Immature natural killer cell (primary cell): ENCODE measurements around the gene PLA2G4E. TPM values are rescaled to one million over a fixed set of nuclear protein-coding genes. Genes with fewer than 3 reads are reported as not detected.

Experiments
- DNase-seq, 3 donors: peaks; one replicate each; pipeline ENCODE4 v3.0.0; 2022; ENCODE audit warnings: mixed read lengths in 1 of 3
- H3K27ac Mint-ChIP-seq, 6 donors: one replicate each; pipeline ENCODE4 v1.8.0; 2020; ENCODE audit warnings: mixed read lengths in 6 of 6, mild to moderate bottlenecking in 5 of 6, inconsistent platforms in 4 of 6, moderate library complexity in 3 of 6
- H3K27me3 Mint-ChIP-seq, 3 donors: one replicate each; pipeline ENCODE4 v1.8.0; 2020 to 2021; ENCODE audit warnings: low read depth in 3 of 3, mild to moderate bottlenecking in 3 of 3, mixed read lengths in 3 of 3, moderate library complexity in 3 of 3, inconsistent platforms in 1 of 3
- H3K36me3 Mint-ChIP-seq, 3 donors: one replicate each; pipeline ENCODE4 v1.8.0; 2020; ENCODE audit warnings: mixed read lengths in 3 of 3, inconsistent platforms in 2 of 3, mild to moderate bottlenecking in 2 of 3
- H3K4me1 Mint-ChIP-seq, 2 donors: one replicate each; pipeline ENCODE4 v1.8.0; 2020; ENCODE audit warnings: inconsistent platforms in 2 of 2, mild to moderate bottlenecking in 2 of 2, mixed read lengths in 2 of 2, moderate library complexity in 1 of 2
- H3K4me3 Mint-ChIP-seq, 5 donors: one replicate each; pipeline ENCODE4 v1.8.0; 2020; ENCODE audit warnings: mild to moderate bottlenecking in 5 of 5, mixed read lengths in 5 of 5, inconsistent platforms in 3 of 5, moderate library complexity in 3 of 5
- H3K9me3 Mint-ChIP-seq, 6 donors: one replicate each; pipeline ENCODE4 v1.8.0; 2020; ENCODE audit warnings: mild to moderate bottlenecking in 6 of 6, mixed read lengths in 6 of 6, inconsistent platforms in 4 of 6, moderate library complexity in 3 of 6
- polyA plus RNA-seq, 3 donors: library from polyadenylated mRNA; unstranded; fragments of 300-500 nt; fragmentation: Illumina TruSeq; gene quantifications; one replicate each; pipeline ENCODE4 v1.2.3, GENCODE V29; 2021

PLA2G4E gene
- polyA plus RNA-seq, 3 donors from 2014 or later = not detected

DNA sequence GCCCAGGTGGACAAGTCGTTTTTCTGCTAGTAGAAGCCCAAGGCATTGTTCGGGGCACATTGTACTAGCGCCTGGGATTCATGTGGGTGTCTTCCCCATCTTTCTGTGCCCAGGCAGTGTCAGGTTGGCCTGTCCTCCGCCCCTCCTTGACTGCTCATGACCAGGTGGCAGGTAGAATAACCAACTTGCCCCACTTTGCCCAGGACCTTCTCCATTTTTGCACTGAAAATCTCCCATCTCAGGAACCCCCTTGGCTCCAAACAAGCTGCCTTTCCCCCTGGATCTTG is 39.6 kb upstream of the PLA2G4E start:
- DNase-seq = no peak
- H3K27me3 Mint-ChIP-seq = peaks cover 0 to 16% (median 5%) of the 10 kb centered on the region in 3 donors
- no peak overlapping the region for H3K27ac Mint-ChIP-seq
- no peaks in the 10 kb centered on the region for H3K9me3 Mint-ChIP-seq
- no peaks in the 10 kb centered on the region for H3K36me3 Mint-ChIP-seq
- H3K4me1 Mint-ChIP-seq = peaks cover 5 to 7% of the 10 kb centered on the region in 2 donors
- no peak overlapping the region for H3K4me3 Mint-ChIP-seq

DNA sequence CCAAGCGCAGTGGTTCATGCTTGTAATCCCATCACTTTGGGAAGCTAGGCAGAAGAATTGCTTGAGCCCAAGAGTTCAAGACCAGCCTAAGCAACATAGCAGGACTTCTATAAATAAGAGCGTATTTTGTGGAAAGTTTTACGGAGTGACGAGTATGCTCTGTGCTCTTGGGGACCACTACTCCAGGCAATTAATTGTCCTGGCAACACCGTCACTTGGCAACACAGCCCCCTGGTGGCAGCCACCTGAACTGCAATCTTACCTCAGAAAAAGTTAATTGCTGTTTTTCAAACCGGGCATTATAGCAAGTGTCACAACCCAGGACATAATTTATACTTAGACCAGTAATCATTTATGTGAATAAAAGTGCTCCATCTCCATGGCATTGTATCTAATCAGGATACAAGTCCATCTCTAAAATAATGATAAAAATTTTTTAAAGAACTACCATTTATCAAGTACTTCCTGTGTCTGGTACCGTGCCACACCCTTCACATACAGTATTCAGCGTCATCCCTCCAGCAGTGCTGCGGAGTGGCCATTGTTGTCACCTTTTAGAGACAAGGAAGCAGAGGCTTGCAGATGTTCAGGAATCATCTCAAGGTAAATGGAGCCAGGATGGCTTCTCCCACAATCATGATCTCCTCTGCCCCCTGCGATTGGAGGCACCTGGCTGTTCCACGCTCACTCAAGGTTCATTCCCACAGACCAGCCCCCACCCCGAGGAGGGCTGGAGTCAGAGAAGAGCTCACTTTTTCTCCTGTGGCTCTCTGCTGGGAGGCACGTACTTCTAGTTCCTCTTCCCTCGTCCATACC is 39.0 kb upstream of the PLA2G4E start:
- peak; percentile 39 to 53 (median 46) for DNase-seq
- Mint-ChIP-seq H3K9me3 (no peaks in the 10 kb centered on the region), H3K4me3 (peak overlapping the region in 1 of 5 donors; percentile 22), H3K27ac (no peak overlapping the region), H3K4me1 (peaks cover 5 to 7% of the 10 kb centered on the region in 2 donors), H3K36me3 (no peaks in the 10 kb centered on the region), H3K27me3 (peaks cover 0 to 18% (median 6%) of the 10 kb centered on the region in 3 donors)

DNA sequence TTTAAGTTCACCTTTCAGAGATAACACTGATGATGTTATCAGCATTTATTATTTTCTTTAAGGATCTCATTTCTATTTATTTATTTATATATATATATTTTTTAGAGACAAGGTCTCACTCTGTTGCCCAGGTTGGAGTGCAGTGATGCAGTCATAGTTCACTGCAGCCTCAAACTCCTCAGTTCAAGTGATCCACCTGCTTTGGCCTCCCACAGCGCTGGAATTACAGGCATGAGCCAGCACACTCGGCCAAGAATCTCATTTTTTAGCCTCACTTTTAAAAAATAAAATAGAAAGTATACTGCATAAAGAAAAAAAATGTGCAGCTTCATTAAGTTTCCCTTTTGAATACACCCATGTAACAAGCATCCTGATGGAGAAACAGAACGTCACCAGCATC is 37.9 kb upstream of the PLA2G4E start:
- no peaks in the 10 kb centered on the region for H3K9me3 Mint-ChIP-seq
- DNase-seq = no peak
- peaks cover 0 to 20% (median 11%) of the 10 kb centered on the region in 3 donors for H3K27me3 Mint-ChIP-seq
- no peaks in the 10 kb centered on the region for H3K36me3 Mint-ChIP-seq
- peaks cover 5 to 7% of the 10 kb centered on the region in 2 donors for H3K4me1 Mint-ChIP-seq
- H3K27ac Mint-ChIP-seq = no peak overlapping the region
- H3K4me3 Mint-ChIP-seq = no peak overlapping the region

DNA sequence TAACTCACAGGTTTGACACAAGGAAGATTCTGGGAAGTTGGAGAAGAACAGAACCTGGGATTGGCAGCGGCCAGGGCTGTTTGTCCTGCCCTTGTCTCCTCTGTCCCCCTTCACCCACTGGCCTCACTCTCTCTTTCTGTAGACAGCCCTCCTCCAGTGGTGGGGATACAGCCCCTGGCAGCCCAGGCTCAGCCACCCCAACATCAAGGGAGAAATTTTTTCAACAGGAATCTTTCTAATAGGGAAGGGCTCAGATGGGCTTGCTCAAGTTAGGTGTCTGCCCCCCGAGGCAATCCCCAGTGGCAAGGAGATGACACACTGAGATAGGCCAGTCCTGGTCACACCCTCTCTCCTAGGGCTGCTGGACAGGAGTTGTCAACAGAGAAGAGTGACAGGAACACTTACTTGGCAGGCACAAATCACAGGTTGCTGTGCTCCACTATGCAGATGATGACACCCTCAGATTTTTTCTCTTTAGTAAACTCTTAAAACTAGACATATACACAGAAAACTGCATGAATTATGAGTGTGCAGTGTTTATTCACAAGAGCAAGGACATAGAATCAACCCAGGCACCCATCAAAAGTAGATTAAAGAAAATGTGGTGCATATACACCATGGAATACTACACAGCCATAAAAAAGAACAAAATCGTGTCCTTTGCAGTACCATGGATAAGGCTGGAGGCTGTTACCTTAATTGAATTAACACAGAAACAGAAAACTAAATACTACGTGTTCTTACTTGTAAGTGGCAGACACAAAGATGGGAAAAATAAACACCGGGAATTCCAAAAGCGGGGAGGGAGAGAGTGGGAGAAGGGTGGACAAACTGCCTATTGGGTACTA is 37.2 kb upstream of the PLA2G4E start:
- peaks cover 0 to 21% (median 11%) of the 10 kb centered on the region in 3 donors for H3K27me3 Mint-ChIP-seq
- H3K4me1 Mint-ChIP-seq = peaks cover 5 to 7% of the 10 kb centered on the region in 2 donors
- DNase-seq = no peak
- no peaks in the 10 kb centered on the region for H3K36me3 Mint-ChIP-seq
- H3K4me3 Mint-ChIP-seq = no peak overlapping the region
- H3K9me3 Mint-ChIP-seq = no peaks in the 10 kb centered on the region
- H3K27ac Mint-ChIP-seq = peak overlapping the region in 1 of 6 donors; percentile 54

DNA sequence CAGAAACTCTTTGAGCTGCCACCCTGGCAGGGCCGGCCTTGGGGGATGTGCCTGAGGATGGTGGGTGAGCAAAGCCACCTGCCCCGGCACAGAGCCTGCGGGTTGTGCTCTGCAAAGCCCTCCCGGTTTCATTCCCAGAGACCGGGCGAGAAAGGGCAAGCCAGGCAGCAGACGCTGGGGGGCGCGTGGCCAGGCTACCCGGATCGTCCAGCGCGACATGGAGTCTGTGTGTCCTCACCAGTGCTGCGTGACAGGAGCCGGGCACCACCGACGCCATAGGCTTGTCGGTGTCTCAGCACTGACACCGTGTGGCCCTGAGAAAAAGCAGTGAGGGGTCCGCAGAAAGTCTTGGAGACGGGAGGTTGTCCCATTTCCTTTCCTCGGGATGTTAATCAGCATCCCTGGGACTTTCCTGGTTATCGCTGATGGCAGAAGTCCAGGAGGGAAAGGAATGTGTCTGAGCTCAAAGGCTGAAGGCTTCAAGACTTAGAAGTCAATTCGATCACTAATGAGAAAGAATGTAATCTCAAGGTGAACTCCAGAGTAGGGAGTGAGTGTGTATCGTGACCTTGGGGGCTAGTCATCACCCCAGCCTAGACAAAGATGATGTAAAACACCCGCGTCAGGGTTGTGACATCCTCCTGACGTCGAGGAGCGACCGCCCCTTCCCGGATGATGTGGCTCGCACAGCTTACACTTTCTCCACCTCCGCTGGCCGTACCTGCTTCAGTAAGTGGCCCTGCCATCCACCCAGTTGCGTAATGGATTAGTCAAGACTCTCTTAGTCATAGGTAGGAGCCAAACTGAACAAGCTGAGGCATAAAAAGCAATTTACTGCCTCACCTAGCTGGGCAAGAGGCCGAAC is 36.3 kb upstream of the PLA2G4E start:
- DNase-seq = peak; percentile 17 to 36 (median 30)
- peak overlapping the region in 3 of 6 donors; percentile 45 to 63 (median 58) for H3K27ac Mint-ChIP-seq
- H3K4me3 Mint-ChIP-seq = peak overlapping the region; percentile 37 to 59 (median 42)
- peaks cover 5 to 7% of the 10 kb centered on the region in 2 donors for H3K4me1 Mint-ChIP-seq
- H3K27me3 Mint-ChIP-seq = peaks cover 0 to 23% (median 11%) of the 10 kb centered on the region in 3 donors
- no peaks in the 10 kb centered on the region for H3K36me3 Mint-ChIP-seq
- H3K9me3 Mint-ChIP-seq = no peaks in the 10 kb centered on the region

DNA sequence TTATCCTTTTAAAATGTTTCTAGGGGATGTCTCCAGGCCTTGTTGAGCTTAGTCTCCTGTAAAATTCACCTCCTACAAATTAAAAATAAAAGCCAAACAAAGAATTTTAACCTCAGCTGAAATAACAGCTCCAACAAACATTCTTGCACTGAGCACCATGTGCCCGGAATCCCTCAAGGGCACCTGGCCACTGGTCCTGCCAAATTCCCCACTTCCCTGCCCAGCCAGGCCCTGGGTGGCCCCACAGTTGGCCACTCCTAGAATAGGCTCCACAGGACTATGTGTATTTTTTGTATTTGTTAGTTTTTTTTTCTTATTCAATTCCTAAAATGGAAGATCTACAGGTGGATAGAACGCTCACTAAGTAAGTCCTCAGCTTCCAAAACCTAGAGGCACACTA is 33.1 kb upstream of the PLA2G4E start:
- DNase-seq = no peak
- Mint-ChIP-seq H3K4me3 (no peak overlapping the region), H3K4me1 (peaks cover 2 to 7% of the 10 kb centered on the region in 2 donors), H3K27me3 (peaks cover 5 to 24% (median 13%) of the 10 kb centered on the region in 3 donors), H3K36me3 (no peaks in the 10 kb centered on the region), H3K27ac (no peak overlapping the region), H3K9me3 (no peaks in the 10 kb centered on the region)

DNA sequence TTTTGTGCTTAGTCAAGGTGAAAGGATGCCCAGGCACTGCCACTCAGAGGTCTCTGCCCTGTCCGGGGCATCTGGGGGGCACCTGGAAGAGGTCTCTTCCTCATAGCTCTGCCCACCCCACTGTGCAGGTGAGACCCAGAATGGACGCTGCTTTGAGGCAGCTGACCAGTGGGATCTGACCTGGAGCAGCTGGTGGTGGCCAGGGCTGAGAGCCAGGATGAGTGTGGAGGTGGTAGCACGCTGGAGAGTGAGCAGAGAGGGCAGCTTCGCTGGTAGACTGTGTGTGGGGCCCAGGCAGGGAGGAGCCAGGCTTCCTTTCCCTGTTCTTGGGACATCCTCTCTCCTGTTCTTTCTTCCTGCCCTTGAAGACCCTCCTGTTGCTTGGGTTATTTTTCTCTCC is 32.2 kb upstream of the PLA2G4E start:
- peaks cover 2 to 7% of the 10 kb centered on the region in 2 donors for H3K4me1 Mint-ChIP-seq
- no peaks in the 10 kb centered on the region for H3K36me3 Mint-ChIP-seq
- DNase-seq = no peak
- H3K4me3 Mint-ChIP-seq = no peak overlapping the region
- peaks cover 5 to 22% (median 13%) of the 10 kb centered on the region in 3 donors for H3K27me3 Mint-ChIP-seq
- no peak overlapping the region for H3K27ac Mint-ChIP-seq
- H3K9me3 Mint-ChIP-seq = no peaks in the 10 kb centered on the region

DNA sequence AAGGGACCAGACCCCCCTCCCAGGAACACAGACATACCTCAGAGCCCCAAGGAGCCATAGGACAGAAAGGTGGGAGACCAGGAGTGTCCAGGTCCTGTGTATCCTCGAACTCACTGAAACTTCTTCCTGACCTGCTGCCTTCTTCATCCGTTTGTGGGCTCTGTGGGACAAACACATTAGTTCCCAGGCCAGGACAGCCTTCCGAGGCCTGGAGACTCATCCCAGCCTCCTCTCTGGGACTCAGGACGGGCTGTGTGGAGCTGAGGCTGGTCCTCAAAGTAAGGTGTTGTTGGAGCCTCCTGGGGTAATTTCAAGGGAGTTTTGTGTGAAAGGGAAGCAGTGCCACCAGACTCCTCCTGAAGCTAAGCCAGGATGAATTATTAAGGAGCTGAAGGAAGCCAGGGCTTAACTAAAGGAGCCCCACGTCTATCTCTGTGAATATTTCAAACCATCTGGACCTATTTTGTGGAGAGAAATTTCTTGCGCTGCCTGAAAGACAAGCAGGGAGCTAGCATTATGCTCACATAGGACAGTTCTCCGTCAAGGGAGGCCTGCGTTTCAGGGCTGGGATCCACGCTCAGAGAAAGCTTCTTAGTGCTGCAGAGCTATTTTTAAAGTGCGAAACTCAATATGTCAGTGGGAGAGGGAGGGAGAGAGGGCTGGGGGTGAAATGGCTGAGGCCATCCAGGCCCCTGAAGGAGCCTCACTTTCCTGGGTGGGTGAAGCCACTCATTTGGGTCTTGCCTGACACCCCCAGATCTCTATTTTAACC is 29.8 kb upstream of the PLA2G4E start:
- H3K9me3 Mint-ChIP-seq = no peaks in the 10 kb centered on the region
- H3K27ac Mint-ChIP-seq = no peak overlapping the region
- no peak overlapping the region for H3K4me3 Mint-ChIP-seq
- no peaks in the 10 kb centered on the region for H3K4me1 Mint-ChIP-seq
- no peaks in the 10 kb centered on the region for H3K36me3 Mint-ChIP-seq
- no peak for DNase-seq
- peaks cover 5 to 12% (median 9%) of the 10 kb centered on the region in 3 donors for H3K27me3 Mint-ChIP-seq

DNA sequence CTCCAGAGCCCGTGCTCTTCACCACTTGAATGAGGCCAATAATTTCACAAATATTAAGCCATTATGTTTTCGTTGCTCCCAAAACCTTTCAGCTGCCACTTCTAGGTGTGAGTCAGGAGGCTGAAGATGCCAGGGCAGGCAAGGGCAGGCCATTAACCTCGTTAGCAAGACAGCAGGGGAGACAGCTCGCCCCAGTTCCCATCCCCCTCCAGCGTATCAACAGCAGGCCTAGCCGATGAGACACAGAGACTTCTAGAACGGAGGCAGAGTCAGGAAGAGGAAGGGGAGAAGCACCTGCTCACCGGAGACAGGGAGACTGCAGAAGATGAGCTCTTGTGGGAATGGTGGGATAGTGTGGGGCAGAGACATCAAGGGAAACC is 28.0 kb upstream of the PLA2G4E start:
- H3K4me3 Mint-ChIP-seq = no peak overlapping the region
- H3K36me3 Mint-ChIP-seq = no peaks in the 10 kb centered on the region
- H3K27me3 Mint-ChIP-seq = peaks cover 2 to 10% (median 5%) of the 10 kb centered on the region in 3 donors
- no peak overlapping the region for H3K27ac Mint-ChIP-seq
- no peak for DNase-seq
- no peaks in the 10 kb centered on the region for H3K4me1 Mint-ChIP-seq
- no peaks in the 10 kb centered on the region for H3K9me3 Mint-ChIP-seq

DNA sequence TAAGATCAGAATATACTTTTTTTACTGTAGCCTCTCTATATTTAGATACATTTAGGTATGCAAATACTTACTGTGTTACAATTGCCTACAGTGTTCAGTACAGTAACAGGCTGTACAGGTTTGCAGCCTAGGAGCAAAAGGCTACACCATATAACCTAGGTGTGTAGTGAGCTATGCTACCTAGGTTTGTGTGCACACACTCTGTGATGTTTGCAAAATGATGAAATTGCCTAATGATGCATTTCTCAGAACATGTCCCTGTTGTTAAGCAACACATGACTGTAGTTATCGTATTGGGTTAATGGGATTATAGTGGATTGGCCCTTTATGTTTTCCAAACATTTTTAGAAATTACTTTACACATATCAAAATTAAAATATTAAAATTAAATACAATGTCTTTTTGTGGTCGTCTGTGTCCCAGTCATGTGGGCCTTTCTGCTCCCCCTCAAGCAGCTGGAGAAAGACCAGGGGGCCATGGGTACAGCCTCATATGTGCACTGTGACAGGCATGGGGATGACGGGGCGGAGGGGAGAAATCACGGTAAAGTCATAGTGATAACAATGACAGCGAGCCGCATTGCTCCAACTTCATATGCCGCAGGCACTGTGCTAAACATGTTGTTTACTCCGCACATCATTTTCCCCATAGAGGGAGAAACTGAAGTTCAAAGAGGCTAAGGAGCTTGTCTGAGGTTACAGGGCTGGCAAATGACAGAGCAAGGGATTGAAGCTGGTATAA is 27.4 kb upstream of the PLA2G4E start:
- H3K36me3 Mint-ChIP-seq = no peaks in the 10 kb centered on the region
- no peak overlapping the region for H3K4me3 Mint-ChIP-seq
- H3K9me3 Mint-ChIP-seq = no peaks in the 10 kb centered on the region
- DNase-seq = no peak
- no peak overlapping the region for H3K27ac Mint-ChIP-seq
- H3K27me3 Mint-ChIP-seq = peaks cover 2 to 10% (median 5%) of the 10 kb centered on the region in 3 donors
- H3K4me1 Mint-ChIP-seq = no peaks in the 10 kb centered on the region

DNA sequence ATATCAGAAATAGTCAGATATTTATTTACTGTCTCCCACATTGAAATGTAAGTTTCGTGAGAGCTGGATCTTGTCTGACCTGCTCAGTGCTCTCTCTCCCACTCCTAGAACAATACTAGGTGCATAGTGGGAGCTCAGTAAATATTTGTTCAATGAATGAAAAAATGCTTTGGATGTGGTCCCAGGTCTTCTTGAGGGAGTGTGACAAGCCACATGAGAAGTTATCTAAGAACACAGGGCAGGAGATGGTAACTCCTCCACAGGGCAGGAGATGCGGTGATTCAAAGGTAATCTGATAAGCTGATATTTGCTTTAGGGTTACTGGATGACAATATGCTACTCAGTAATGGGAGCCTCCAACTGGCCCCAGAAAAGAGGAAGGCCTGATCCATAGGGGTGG is 25.8 kb upstream of the PLA2G4E start:
- H3K4me3 Mint-ChIP-seq = no peak overlapping the region
- peak overlapping the region in 1 of 6 donors; percentile 41 for H3K27ac Mint-ChIP-seq
- no peaks in the 10 kb centered on the region for H3K4me1 Mint-ChIP-seq
- H3K36me3 Mint-ChIP-seq = no peaks in the 10 kb centered on the region
- no peaks in the 10 kb centered on the region for H3K9me3 Mint-ChIP-seq
- peaks cover 2 to 10% (median 2%) of the 10 kb centered on the region in 3 donors for H3K27me3 Mint-ChIP-seq
- DNase-seq = no peak

DNA sequence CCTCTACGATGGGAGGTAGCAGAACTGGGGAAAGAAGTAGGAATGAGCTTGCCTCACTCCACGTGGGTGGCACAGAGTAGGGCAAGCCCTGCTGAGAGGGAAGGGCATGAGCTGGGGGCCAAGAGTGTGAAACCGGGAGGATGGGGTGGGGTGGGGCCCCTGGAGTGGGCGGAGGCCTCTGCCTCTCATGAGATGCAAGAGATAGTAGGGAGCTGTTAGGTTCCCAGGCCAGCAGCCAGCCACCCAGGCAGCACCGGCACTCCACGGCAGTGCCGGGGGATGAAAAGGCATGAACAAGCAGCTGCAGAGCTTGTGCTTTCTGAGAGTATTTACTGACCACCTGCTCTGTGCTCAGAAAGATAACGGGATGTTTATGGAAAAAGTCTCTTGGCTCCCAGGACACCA is 24.4 kb upstream of the PLA2G4E start:
- no peak overlapping the region for H3K27ac Mint-ChIP-seq
- peaks cover 2 to 7% (median 2%) of the 10 kb centered on the region in 3 donors for H3K27me3 Mint-ChIP-seq
- no peaks in the 10 kb centered on the region for H3K9me3 Mint-ChIP-seq
- H3K4me3 Mint-ChIP-seq = no peak overlapping the region
- H3K36me3 Mint-ChIP-seq = no peaks in the 10 kb centered on the region
- no peak for DNase-seq
- no peaks in the 10 kb centered on the region for H3K4me1 Mint-ChIP-seq
